HPDE6-E6E7 (cell line): ENCODE data around the gene HEPACAM2.

Source experiments
- DNase-seq: peaks from one replicate; pipeline ENCODE4 v3.0.0; 2011; ENCODE audit warnings: missing footprints; ENCODE audit errors: extremely low spot score

Gene HEPACAM2

DNA sequence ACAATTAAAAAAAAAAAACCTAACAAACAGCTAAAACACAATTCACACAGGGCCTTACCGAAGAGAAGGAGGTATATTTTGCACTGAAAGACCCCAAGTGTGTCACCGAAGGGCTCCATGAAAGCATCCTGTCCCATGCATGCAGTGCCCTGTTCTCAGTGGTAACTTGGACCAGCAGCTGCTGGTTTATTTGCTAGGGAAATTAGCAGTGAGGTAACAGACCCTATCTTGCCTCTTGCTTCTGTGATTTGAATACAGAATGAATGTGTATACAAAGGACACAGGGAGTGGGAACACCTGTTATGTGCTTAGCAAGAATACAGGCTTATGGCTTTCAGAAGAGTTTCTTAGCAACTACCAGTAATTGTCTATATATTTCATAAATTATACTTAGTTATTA, at the start of gene HEPACAM2:
HEPACAM2 (minus strand) TSS at position 160 of the 400 bp plus-strand sequence.
- no peak for DNase-seq

GRCh38 chr7:93265220-93265619, 39.0 kb upstream of the HEPACAM2 start:
- no peak for DNase-seq

DNA sequence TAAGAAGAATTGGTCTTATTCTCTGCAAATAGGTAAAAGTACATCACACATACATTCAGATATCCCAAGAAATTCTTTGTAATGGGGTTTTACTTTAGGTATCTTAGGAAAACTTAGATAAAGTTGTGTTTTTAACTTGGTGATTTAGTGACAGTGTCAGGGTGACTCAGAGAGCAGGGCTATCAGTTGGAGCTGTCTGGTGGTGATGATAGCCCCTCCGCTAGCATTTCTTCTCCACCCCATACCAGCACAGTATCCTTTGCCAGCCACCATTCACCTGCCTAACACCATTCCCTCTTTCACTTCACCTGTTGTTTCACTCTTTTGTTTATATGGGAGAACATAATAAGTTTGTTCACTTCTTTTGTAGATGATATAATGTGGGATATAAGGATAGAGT, 36.3 kb upstream of the HEPACAM2 start:
- DNase-seq = no peak

- no peak for DNase-seq
Observed at GRCh38 chr7:93258661-93259060, 32.4 kb upstream of the HEPACAM2 start.

- DNase-seq = no peak
Observed at GRCh38 chr7:93249491-93250148, 23.4 kb upstream of the HEPACAM2 start.

DNA sequence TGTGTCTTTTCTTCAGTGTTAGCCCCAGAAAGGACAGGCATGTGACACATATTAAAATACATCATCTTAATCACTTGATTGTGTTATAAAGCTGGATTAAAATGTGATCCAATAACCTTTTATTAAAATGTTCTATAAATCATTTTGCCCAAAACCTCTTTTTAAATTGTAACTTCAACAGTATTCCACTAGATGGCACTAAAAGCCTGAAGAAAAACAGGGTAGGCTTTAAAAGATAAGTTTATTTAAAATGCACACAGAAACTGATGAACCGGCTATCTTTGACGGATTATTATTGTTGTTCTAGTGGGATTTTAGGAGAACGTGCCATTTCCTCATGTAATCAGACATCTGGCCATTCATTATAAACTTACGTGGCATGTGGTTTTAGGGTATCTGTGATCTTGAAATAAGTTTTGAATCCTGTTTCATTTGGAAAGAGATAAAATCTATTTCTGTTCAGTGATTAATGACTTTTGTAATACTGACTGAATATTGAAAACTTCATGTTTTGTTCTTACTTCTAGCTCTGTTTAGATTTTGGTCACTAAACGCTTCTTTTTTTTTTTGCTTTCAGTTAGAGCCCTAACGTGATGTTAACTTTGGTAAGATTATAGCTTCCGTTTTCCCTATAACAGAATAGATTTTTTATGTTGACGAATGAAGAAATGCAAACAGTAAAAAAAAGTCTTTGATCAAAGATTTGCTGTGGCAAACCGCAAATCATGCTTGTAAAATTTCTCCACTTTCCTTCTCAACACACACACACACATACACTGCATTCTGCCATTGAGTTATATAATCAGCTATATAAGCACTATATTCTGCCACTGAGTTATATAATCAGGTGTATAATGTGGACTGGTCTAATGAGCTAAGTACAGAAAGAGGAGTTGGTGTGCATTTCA, 19.5 kb upstream of the HEPACAM2 start:
- no peak for DNase-seq

GRCh38 chr7:93242106-93242505, 15.8 kb upstream of the HEPACAM2 start:
- DNase-seq = no peak

GRCh38 chr7:93239824-93240223, 13.6 kb upstream of the HEPACAM2 start:
- DNase-seq = no peak

GRCh38 chr7:93238748-93239147, 12.5 kb upstream of the HEPACAM2 start:
- no peak for DNase-seq

GRCh38 chr7:93238131-93238530, 11.9 kb upstream of the HEPACAM2 start:
- no peak for DNase-seq

DNA sequence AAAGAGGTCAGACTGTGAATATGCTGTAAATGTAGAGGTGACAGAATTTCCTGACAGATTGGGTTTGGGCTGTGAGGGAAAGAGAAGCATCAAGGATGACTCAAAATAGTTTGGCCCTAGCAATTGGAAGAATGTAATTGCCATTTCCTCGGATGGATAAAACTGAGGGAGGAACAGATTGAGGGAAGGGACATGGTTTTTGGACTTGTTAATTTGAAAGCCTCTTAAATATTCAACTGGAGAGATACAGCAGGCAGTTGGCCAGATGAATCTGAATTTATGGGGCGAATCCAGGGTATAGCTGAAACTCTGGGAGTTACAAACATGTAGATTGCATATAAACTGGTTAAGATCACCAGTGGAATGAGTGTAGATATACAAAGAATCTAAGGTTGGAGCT, 9.3 kb upstream of the HEPACAM2 start:
- no peak for DNase-seq

DNA sequence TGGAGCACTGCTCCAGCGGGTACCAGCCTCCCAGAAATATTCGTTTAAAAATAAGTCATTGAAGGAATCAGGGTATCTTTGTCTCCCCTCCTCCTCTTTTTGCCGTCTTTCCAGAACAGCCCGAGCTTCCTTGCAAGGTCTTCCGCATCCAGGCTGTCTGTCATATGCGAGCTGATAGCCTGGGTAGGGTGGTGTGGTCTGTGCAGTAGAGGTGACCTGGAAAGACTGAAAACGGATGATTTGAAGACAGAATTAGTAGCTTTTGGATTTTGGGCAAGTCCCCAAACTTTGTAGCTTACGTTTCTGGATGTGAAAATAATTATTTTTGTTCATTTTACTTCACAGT, 6.4 kb upstream of the HEPACAM2 start:
- DNase-seq = peak; percentile 5

- DNase-seq = peak; percentile 95
Observed at GRCh38 chr7:93231799-93232672, 5.8 kb upstream of the HEPACAM2 start, which contains the start of gene VPS50. VPS50 (plus strand) TSS chr7:93232366; CDS start chr7:93232468, 102 bp downstream.

- DNase-seq = peak; percentile 6
Observed at GRCh38 chr7:93231259-93231658, 5.0 kb upstream of the HEPACAM2 start.

- peak; percentile 32 for DNase-seq
Observed at GRCh38 chr7:93228302-93228701, 2.0 kb upstream of the HEPACAM2 start.

GRCh38 chr7:93219868-93220267, 6.4 kb downstream of the HEPACAM2 start:
- DNase-seq = no peak

GRCh38 chr7:93218997-93219827, 7.1 kb downstream of the HEPACAM2 start:
- DNase-seq = no peak

DNA sequence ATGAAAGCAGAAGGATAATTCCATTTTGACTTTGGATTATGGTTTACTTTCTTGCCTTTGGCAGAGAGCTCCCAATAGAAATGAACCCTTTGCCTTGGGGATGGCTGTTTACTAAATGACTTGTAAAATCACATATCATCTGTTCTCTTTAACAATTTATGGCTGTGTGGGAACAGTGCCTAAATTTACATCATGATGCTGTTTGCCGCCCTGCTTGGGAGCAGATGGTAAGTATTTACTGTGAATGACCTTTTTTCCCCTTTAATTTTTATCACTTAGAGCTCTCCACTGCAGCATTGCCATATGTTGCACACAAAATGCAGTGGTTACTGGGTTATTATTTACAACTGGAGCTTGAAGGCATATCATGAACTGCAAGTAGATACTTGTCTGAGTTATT, 13.4 kb downstream of the HEPACAM2 start:
- no peak for DNase-seq

GRCh38 chr7:93211228-93211818, 14.9 kb downstream of the HEPACAM2 start:
- DNase-seq = no peak

- DNase-seq = no peak
Observed at GRCh38 chr7:93205046-93205445, 21.2 kb downstream of the HEPACAM2 start.

DNA sequence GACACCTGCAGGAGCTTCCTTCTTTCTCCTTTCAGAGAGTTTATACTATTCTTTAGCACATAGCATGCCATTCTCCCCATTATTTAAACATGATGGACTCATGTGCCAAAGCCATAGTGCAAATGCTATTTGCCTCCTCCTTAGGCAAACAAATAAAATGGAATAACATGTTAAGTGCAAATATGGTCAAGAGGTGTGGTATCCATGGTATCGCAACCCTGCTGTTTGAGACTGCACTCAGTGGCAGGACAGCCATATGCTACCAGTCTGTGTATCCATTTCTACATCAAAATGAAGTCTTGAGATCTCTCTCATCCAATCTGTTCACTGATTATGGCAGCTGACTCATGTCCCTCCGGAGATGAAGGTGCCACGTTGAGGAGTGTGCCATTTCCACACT, 22.8 kb downstream of the HEPACAM2 start:
- no peak for DNase-seq
